ELF-1 (cell line): Measurements from ENCODE around the gene PARD6A.
A peak's percentile ranks its signal among the peaks of the same experiment; 100 is the strongest.

ENCODE experiments used
- DNase-seq: peaks from one replicate; pipeline ENCODE4 v3.0.0-alpha.2; 2016; ENCODE audit warnings: low read depth, low spot score

PARD6A gene

GRCh38 chr16:67666559-67667452 lies 6.0 kb downstream of the PARD6A start, which contains the start of the genes C16orf86 and ENKD1:
Gene C16orf86, plus strand, starts transcription at chr16:67666814. Its CDS starts 157 bp downstream, at chr16:67666971.
Gene ENKD1, minus strand, starts transcription at chr16:67666750. Its CDS starts 308 bp downstream, at chr16:67666442.
- DNase-seq: peak; percentile 83

GRCh38 chr16:67667453-67667816 lies 6.7 kb downstream of the PARD6A start:
- no peak for DNase-seq

GRCh38 chr16:67667817-67668494 lies 7.2 kb downstream of the PARD6A start:
- DNase-seq: peak; percentile 96

GRCh38 chr16:67668495-67669157 lies 7.9 kb downstream of the PARD6A start:
- no peak for DNase-seq

- no peak for DNase-seq
Observed at GRCh38 chr16:67669499-67670101, 8.8 kb downstream of the PARD6A start.

GRCh38 chr16:67672306-67672705 lies 11.5 kb downstream of the PARD6A start:
- no peak for DNase-seq

- peak; percentile 59 for DNase-seq
Observed at GRCh38 chr16:67672739-67673662, 12.2 kb downstream of the PARD6A start.

- DNase-seq: no peak
Observed at GRCh38 chr16:67673712-67674580, 13.2 kb downstream of the PARD6A start.

- DNase-seq: no peak
Observed at GRCh38 chr16:67674851-67675578, 14.3 kb downstream of the PARD6A start.

GRCh38 chr16:67675579-67675935 lies 14.8 kb downstream of the PARD6A start:
- DNase-seq: no peak

GRCh38 chr16:67675999-67676398 lies 15.2 kb downstream of the PARD6A start:
- DNase-seq: no peak

- DNase-seq: no peak
Observed at GRCh38 chr16:67676516-67676915, 15.8 kb downstream of the PARD6A start.

- DNase-seq: no peak
Observed at GRCh38 chr16:67676939-67677338, 16.2 kb downstream of the PARD6A start.

- DNase-seq: peak; percentile 84
Observed at GRCh38 chr16:67677712-67678111, 17.0 kb downstream of the PARD6A start.

- no peak for DNase-seq
Observed at GRCh38 chr16:67678354-67679023, 17.7 kb downstream of the PARD6A start.

- DNase-seq: no peak
Observed at GRCh38 chr16:67679935-67680897, 19.5 kb downstream of the PARD6A start.

GRCh38 chr16:67683767-67684166 lies 23.0 kb downstream of the PARD6A start:
- DNase-seq: no peak
